ES-I3 (cell line): ENCODE measurements around the gene CSNK1G2.

Experiments
- H3K36me3 ChIP-seq: 2 replicates; pipeline ENCODE4 v1.6.1; 2013; ENCODE audit warnings: mild to moderate bottlenecking, low read length, control low read depth, moderate library complexity; ENCODE audit not compliant: insufficient read depth
- H3K4me1 ChIP-seq: 2 replicates; pipeline ENCODE4 v1.6.1; 2013; ENCODE audit warnings: mild to moderate bottlenecking, control low read depth, low read length; ENCODE audit not compliant: insufficient read depth
- H3K9ac ChIP-seq: 2 replicates; pipeline ENCODE4 v1.6.1; 2013; ENCODE audit warnings: low read depth, mild to moderate bottlenecking, low read length, moderate library complexity
- H3K9me3 ChIP-seq: 2 replicates; pipeline ENCODE4 v1.6.1; 2013; ENCODE audit warnings: mild to moderate bottlenecking, low read length, moderate library complexity; ENCODE audit not compliant: control insufficient read depth, insufficient read depth

Gene CSNK1G2

DNA sequence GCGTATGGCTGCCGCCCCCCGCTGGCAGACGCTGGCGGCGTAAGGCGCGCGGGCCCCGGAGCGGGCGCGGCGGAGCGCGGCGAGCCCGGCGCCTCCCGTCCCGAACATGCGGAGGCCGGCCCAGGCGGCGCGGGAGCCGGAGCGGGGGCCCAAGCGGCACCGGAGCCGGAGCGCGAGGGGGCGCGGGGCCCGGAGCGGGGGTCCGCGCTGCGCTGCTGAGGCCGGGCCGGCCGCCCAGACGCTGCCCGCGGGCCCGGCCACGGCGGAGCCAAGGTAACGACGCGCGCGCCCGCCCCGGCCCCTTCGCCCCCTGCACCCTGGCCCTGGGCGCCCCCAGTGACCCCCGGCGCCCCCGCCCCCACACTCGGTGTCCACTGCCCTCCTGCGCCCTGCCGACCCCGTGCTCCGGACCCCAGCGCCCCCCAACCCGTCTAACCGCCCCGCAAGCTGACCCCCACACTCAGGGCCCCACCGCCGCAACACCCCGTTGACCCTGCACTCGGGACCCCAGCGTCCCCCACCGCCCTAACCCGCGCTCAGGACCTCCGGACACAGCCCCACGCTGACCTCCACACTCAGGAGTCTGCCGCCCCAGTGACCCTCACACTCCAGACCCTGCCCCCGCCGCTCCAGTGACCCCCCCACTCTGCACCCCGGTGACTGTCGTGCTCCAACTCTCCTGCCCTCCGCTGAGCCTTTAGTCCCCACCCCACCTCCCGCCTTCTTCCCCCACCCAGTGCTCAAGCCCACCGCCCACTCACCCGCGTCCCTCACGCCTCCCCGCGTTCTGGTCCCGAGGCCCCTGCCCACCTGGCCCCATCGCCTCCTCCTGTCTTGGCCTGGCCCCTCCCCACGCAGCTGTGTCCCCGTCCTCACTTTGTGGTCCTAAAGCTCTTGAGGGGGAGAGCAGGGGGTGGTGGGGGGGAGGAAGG, at the start of gene CSNK1G2:
TSS of gene CSNK1G2 (plus strand) at position 27 of the 932 bp plus-strand sequence. CDS start 28,601 bp downstream, outside the sequence.
- H3K4me1 ChIP-seq: peaks cover 6% of the 10 kb centered on the region; the same call in 1 of the 2 replicates
- H3K9ac ChIP-seq: peak within 1 kb of the TSS; percentile 93

DNA sequence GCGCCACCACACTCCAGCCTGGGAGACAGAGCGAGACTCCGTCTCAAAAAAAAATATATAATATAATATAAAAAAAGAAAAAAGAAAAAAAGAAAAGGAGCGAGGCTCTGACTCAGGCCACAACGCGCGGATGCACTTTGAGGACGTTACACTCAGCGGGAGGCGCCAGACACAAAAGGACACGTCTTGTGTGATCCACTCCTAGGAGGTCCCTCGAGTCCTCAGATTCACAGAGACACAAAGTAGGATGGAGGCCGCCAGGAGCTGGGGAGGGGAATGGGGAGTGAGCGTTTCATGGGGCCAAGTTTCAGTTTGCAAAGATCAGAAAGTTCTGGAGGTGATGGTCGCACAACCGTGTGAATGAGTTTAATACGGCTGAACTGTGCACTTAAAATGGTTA, 47.2 kb upstream of the CSNK1G2 start:
- Histone ChIP-seq H3K4me1 (no peaks in the 10 kb centered on the region; the same call in 1 of the 2 replicates), H3K9me3 (no peaks in the 10 kb centered on the region), H3K36me3 (no peaks in the 10 kb centered on the region), H3K9ac (no peak overlapping the region)

More for the DNA sequence above, at the start of gene CSNK1G2:
- H3K9me3 ChIP-seq: no peaks in the 10 kb centered on the region
- H3K36me3 ChIP-seq: no peaks in the 10 kb centered on the region

DNA sequence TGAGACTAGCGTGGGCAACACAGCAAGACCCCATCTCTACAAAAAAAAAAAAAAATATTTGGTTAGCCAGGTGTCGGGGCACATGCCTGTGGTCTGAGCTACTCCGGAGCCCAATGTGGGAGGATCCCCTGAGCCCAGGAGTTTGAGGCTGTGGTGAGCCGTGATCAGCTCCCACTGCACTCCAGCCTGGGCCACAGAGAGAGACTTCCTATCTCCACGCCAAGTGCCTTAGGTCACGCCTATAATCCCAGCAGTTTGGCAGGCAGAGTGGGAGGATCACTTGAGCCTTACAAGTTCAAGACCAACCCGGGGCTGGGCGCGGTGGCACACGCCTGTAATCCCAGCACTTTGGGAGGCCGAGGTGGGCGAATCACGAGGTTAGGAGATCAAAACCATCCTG, 44.5 kb upstream of the CSNK1G2 start:
- no peak overlapping the region for H3K9ac ChIP-seq
- H3K9me3 ChIP-seq: no peaks in the 10 kb centered on the region
- no peaks in the 10 kb centered on the region for H3K36me3 ChIP-seq
- no peaks in the 10 kb centered on the region; the same call in 1 of the 2 replicates for H3K4me1 ChIP-seq

DNA sequence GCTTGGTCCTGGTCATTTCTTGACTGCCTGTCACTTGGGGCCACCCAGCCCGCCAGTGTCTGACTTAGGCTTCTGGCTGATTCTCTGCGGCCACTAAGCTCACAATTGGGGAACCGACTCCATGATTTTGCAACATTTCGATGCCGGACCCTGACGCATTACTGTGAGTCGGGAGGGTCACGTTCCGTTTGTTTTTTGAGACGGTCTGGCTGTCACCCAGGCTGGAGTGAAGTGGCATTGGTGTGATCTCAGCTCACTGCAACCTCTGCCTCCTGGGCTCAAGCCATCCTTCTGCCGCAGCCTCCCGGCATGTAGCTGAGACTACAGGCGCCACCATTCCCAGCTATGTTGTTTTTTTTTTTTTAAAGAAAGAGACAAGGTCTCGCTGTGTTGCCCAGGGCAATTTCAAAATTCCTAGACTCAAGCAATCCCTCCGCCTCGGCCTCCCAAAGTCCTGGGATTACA, 39.0 kb upstream of the CSNK1G2 start:
- H3K9ac ChIP-seq: no peak overlapping the region
- no peaks in the 10 kb centered on the region for H3K36me3 ChIP-seq
- no peaks in the 10 kb centered on the region for H3K9me3 ChIP-seq
- no peaks in the 10 kb centered on the region; the same call in 1 of the 2 replicates for H3K4me1 ChIP-seq

DNA sequence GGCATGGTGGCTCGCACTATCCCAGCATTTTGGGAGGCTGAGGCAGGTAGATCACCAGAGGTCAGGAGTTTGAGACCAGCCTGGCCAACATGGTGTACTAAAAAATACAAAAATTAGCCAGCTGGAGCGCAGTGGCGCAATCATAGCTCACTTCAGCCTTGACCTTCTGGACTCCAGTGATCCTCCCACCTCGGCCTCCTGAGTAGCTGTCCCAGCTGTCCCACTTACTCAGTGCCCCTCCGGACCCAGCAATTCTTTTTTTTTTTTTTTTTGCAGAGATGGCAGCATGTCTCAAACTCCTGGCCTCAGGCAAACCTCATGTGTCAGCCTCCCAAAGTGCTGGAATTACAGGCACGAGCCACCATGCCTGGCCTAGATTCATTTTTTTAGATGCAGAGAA, 38.0 kb upstream of the CSNK1G2 start:
- no peaks in the 10 kb centered on the region for H3K36me3 ChIP-seq
- H3K9me3 ChIP-seq: no peaks in the 10 kb centered on the region
- H3K4me1 ChIP-seq: no peaks in the 10 kb centered on the region
- H3K9ac ChIP-seq: no peak overlapping the region

DNA sequence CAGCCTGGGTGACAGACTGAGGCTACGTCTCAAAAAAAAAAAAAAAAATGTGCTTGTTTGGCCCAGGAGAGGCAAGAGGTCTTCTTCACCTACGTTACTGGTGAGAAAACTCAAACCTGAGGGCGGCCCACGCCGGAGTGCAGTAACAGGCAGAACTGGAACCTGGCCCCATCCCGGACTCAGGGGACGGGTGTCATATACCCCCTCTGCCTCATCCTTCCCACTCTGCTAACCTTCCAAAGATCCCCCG, 36.2 kb upstream of the CSNK1G2 start:
- H3K36me3 ChIP-seq: no peaks in the 10 kb centered on the region
- peak overlapping the region; percentile 90 for H3K9ac ChIP-seq
- no peaks in the 10 kb centered on the region for H3K4me1 ChIP-seq
- no peaks in the 10 kb centered on the region for H3K9me3 ChIP-seq

DNA sequence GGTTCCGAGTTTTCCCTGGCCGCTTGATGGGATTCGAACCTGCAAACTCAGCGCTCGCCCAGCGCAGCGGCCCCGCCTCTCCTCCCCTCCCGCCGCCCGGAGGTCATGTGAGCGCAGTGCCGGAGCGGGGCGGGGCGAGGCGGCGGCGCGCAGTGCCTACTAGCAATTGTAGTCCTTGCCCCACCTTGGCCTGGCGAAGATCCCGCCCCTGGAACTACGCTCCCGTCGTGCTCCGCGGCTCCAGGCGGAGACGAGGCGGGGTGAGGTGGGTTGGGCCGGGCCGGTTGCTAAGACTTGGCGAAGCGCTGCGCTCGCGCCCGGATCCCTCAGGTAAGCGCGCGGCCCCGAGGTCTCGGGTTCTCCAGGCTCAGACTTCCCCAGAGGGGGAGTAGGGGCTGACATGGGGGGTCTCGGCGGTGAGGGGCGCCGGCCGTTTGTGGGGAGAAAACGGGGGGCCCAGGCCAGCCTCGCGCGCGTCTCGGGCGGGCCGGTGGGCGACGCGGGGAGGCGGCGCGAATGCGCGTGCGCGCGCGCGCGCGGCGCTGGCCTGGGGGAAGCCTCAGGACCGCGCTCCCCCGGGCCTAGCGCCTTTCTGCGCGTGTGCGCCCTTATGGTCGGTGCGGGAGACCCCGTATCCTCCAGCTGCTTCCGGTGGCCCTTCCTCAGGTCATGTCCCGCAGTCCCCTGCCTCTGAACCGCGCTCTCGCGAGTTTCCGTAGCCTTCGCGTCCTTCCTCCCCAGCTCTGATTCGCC, 35.7 kb upstream of the CSNK1G2 start, which contains the start of the genes ADAT3 and SCAMP4:
TSS of gene ADAT3 (plus strand) at position 290 of the 753 bp plus-strand sequence. CDS start 6,649 bp downstream, outside the sequence.
TSS of gene SCAMP4 (plus strand) at position 290 of the 753 bp plus-strand sequence. CDS start 9,621 bp downstream, outside the sequence.
- Histone ChIP-seq H3K4me1 (no peaks in the 10 kb centered on the region), H3K9ac (peak within 1 kb of the TSS; percentile 90), H3K36me3 (no peaks in the 10 kb centered on the region), H3K9me3 (no peaks in the 10 kb centered on the region)

DNA sequence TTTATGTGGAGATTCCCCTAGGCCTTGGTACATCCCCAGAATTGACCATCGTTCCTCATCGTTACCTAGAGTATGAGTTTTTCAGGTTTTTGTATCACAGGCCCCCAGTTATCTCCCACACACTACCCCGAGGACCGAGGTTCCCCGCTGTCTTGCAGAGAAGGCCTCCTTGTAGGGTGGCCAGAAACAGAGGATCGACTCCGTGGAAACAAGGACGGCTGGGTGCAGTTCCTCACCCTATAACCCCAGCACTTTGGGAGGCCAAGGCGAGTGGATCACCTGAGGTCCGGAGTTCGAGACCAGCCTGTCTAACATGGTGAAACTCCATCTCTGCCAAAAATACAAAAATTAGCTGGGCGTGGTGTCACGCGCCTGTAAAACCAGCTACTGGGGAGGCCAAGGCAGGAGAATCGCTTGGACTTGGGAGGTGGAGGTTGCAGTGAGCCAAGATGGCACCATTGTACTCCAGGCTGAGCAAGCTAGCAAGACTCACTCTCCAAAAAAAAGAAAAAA, 35.1 kb upstream of the CSNK1G2 start:
- Histone ChIP-seq H3K9ac (peak overlapping the region; percentile 90), H3K4me1 (no peaks in the 10 kb centered on the region), H3K9me3 (no peaks in the 10 kb centered on the region)

DNA sequence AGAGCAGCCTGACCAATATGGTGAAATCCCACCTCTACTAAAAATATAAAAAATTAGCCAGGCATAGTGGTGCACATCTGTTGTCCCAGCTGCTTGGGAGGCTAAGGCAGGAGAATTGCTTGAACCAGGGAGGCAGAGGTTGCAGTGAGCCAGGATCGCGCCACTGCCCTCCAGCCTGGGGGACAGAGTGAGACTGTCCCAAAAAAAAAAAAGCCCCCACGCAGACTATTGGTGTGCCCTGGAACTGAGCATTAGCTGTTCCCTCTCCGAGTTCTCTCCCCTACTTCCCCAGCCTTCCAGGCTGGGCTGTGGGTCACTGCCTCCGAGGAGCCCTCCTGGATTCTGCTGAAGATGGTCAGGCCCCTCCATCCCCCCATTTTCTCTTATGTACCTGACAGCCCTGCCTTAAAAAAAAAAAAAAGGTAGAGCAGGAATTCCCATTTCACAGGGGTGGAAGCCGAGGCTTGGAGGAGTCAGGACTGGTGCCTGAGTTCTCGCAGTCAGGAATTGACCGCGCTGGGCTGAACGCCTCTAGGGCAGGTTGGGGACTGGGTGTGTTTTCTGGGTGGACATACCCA, 33.9 kb upstream of the CSNK1G2 start:
- Histone ChIP-seq H3K36me3 (no peaks in the 10 kb centered on the region), H3K9me3 (no peaks in the 10 kb centered on the region), H3K4me1 (no peaks in the 10 kb centered on the region), H3K9ac (no peak overlapping the region)

More for the DNA sequence above, 35.1 kb upstream of the CSNK1G2 start:
- H3K36me3 ChIP-seq: no peaks in the 10 kb centered on the region

DNA sequence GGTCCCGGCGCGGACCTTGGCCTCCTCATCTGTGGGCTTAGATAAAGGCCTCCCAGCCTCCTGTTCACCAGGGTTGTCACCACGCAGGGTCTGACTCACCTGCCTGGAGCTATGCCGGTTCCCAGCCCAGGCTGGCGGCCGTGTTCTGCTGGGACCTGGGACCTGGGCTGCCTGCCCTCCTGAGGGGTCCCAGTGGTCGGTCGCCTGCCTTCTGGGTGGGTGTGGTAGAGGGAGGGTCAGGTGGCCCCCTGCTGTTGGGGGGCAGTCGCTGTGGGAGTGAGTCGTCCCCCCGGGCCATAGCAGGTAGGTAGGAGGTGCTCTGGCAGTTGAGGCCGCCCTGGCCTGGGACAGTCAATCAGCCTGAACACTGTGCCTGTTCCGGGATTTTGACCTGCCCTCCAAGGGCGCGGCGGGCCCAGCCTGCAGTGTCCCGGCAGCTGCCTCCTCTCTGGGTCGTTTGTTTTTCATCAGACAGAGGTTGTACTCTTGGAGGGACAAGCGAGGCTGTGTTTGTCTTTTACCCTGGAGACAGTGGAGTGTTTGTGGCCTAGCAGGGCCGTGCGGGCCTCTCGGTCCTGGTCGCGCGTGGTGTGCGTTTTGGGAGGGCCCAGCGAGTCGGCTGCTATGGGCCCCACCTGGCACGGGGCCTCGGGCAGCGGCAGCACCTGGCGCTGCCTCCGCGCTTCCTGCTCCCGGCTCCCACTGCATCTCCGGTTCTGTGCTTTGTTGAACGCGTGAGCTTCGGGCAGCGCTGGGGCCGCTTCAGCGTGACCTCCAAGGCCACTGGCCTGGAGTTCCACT, 33.2 kb upstream of the CSNK1G2 start:
- Histone ChIP-seq H3K9me3 (no peaks in the 10 kb centered on the region), H3K9ac (no peak overlapping the region), H3K36me3 (no peaks in the 10 kb centered on the region), H3K4me1 (no peaks in the 10 kb centered on the region)

DNA sequence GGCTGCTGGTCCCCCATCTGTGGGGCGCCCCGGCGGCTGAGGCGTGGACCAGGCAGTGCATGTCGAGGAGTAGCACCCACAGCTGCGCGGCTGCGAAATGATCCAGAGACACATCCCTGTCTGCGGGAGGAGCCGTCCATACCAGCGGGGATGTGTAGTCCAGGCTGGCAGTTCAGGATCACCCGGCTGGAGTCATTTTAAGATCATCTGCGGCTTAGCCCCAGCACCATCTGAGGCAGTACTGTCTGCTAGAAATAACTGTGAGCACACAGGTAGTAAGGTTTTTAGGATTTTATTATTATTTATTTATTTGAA, 32.7 kb upstream of the CSNK1G2 start:
- no peaks in the 10 kb centered on the region for H3K4me1 ChIP-seq
- H3K9me3 ChIP-seq: no peaks in the 10 kb centered on the region
- H3K36me3 ChIP-seq: 0 out of 2 replicates have a peak, but pooled peaks cover 4% of the 10 kb centered on the region
- H3K9ac ChIP-seq: no peak overlapping the region

DNA sequence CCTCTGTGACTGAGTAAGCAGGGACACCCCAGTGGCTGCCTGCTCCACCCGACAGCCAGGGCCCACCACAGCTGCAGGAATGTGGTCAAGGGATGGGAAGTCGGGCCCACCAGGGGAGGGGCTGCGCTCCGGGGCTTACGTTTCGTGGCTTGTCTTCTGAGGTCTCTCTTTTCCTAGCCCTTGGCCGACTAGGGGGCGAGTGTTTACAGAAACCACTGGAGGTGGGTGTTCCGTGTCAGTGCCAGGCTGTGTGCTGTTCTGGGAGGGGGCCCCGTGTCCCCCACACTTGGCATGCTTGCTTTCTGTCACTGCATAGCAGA, 31.3 kb upstream of the CSNK1G2 start:
- no peaks in the 10 kb centered on the region for H3K9me3 ChIP-seq
- peaks cover 5% of the 10 kb centered on the region; the same call in 1 of the 2 replicates for H3K36me3 ChIP-seq
- H3K4me1 ChIP-seq: no peaks in the 10 kb centered on the region
- no peak overlapping the region for H3K9ac ChIP-seq

DNA sequence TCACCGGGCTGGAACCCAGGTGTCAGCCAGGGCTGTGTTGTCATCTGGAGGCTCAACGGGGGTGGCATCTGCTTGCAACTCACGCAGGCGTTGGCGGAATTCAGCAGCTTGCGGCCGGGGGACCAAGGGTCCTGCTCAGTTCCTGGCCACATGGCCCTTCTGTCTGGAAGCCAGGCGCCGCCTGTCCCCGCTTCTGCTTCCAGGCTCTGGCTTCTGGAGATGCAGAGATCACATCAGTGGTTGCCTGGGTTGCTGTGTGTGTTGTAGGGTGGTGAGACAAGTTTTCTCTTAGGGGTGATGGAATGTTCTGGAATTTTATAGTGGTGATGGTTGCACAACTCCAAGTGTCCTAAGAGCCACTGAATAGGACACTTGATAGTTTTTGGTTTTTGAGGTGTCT, 30.8 kb upstream of the CSNK1G2 start:
- no peak overlapping the region for H3K9ac ChIP-seq

DNA sequence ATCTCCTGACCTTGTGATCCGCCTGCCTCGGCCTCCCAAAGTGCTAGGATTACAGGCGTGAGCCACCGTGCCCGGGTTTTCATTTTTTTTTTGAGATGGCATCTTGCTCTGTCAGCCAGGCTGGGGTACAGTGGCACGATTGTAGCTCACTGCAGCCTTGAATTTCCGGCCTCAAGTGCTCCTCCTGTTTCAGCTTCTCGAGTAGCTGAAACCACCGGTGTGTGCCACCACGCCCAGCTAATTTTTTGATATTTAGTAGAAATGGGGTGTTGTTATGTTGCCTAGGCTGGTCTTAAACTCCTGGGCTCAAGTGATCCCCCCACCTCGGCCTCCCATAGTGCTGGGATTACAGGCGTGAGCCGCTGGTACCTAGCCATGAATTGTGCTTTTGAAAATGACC, 29.9 kb upstream of the CSNK1G2 start:
- Histone ChIP-seq H3K36me3 (peaks cover 5% of the 10 kb centered on the region; the same call in 1 of the 2 replicates), H3K9ac (no peak overlapping the region), H3K4me1 (no peaks in the 10 kb centered on the region), H3K9me3 (no peaks in the 10 kb centered on the region)

More for the DNA sequence above, 30.8 kb upstream of the CSNK1G2 start:
- Histone ChIP-seq H3K9me3 (no peaks in the 10 kb centered on the region), H3K36me3 (peaks cover 5% of the 10 kb centered on the region; the same call in 1 of the 2 replicates), H3K4me1 (no peaks in the 10 kb centered on the region)
